GM19099 (cell line): Measurements from ENCODE around the gene SARDH.

Source experiments
- POLR2A ChIP-seq: IDR thresholded peaks from 3 replicates; pipeline ENCODE4 v1.6.1; 2011; ENCODE audit warnings: low read depth; ENCODE audit not compliant: insufficient read length; ENCODE audit errors: extremely low read depth

The SARDH gene

DNA sequence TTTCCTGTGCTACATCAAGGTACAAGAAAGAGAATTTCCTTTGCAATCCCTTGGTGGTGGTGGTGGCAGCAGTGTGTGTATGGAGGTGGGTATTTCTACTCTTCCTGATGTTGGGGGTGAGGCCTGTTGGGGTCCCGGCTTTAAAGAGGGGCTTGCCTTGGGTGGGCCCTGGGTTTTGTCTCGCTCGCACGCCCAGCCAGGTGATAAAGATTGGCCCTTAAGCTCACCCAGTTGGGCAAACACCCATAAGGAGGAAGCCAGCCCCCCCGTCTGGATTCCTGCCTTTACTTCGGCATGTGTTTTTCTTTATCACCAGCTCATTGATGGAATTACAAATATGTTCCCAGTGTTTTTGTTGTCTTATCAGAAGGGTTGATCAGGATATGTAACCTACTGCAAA, 16.0 kb upstream of the SARDH start:
- no peak for TF ChIP-seq POLR2A

DNA sequence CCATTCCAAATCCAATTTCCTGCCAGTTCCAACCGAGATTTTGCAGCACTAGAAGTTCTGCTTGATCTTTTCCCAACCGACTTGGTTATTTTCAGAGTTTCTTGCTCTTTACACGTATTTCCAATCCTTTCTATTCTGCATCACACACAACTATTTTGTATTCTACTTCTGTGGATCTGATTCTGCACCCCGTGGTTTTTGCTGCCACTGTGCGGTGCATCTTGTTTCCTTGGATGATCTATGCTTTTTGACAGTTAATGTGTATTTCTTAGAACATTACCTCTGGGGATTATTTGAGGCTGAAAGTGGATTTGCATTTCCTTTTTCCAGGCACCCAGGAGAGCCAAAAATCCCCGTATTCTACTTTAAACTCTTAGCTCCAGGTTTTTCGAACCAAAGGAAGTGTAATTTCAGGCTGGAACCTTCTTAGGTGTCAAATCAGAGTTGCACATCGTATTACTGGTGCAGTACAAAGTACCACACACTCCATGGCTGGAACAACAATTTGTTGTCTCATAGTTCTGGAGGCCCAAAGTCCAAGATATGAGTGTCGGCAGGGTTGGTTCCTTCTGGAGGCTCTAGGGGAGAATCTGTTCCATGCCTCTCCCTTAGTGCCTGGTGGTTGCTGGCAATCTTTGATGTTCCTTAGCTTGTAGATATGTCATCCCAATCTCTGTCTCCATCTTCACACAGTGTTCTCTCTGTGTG, 14.7 kb upstream of the SARDH start:
- TF ChIP-seq POLR2A = no peak

DNA sequence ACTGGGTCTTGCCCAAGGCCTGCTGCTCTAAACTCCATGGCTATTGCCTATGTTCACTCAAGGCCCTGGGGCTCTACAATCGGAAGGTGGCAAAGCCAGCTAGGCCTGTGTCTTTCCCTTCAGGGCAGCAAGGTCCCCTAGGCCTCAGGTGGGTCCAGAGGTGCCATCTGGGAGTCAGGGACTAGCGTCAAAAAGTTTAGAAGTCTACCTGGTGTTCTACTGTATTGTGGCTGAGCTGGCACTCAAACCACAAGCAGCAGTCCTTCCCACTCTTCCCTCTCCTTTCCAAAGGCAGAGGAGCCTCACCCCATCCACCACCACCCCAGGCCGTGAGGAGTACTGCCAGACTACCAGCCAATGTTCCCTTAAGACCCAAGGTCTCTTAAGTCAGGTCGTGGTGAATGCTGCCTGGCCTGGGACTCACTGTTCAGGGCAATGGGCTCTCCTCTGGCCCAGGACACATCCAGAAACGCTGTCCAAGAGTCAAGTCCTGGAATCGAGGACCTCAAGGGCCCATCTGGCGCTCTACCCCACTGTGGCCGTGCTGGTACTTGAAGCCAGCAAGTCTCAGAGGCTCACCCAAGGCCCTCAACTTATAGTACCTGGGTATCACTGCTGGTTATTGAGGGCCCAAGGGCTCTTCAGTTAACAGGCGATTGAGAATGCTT, 13.0 kb upstream of the SARDH start:
- no peak for TF ChIP-seq POLR2A

DNA sequence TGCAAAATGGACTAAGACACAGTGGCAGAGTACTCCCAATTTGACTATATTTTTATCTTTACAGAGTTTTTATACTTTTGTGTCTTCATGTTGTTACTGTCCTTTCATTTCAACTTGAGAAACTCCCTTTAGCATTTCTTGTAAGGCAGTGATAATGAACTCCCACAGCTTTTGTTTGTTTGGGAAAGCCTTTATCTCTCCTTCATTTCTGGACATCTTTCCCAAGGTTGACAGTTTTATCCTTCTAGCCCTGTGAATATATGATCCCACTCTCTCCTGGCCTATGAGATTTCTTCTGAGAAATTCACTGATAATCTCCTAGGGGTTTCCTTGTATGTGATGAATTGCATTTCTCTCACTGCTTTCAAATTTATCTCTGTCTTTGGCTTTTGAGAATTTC, 9.2 kb upstream of the SARDH start:
- no peak for TF ChIP-seq POLR2A

DNA sequence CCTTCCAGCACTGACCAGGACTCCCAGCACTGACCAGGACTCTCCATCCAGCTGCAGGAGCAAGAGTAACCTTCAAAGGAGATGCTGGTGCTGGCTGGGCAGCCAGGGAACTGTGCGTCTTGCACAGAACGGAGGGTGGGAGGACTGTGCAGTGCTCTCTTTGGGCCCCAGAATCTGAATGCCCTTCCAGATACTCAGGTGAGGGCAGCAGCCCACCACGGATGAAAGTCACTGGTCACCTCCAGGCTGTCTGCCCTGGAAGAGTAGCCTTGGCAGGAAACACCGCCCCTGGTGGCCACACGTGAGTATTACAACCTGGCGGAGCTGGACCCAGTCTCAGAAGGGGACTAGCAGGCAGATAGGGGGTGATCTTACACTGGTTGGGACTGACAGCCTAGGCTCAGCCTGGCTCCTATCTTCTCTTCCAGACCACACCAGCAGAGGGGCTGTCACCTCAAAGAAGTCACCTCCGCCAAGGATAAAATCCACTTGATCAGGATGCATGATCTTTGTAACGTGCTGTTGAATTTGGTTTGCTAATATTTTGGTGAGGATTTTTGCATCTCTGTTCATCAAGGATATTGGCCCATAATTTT, 4.8 kb upstream of the SARDH start:
- no peak for TF ChIP-seq POLR2A

DNA sequence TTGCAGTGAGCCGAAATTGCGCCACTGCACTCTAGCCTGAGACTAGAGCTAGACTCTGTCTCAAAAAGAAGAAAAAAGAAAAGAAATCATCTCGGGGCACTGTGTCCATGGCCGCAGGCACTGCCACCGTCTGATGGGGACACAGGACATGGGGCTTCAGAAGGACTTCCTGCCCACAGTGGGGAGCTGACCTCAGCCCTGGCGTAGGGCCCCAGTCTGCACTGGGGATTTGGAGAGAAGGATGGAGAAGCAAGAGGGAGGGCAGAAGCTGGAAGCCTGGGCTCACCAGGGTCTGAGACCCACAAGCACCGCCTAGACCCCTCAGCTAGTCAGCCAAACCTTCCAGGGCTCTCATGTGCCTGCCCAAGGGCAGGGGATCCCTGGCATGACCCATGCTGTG, 4.1 kb upstream of the SARDH start:
- no peak for TF ChIP-seq POLR2A

DNA sequence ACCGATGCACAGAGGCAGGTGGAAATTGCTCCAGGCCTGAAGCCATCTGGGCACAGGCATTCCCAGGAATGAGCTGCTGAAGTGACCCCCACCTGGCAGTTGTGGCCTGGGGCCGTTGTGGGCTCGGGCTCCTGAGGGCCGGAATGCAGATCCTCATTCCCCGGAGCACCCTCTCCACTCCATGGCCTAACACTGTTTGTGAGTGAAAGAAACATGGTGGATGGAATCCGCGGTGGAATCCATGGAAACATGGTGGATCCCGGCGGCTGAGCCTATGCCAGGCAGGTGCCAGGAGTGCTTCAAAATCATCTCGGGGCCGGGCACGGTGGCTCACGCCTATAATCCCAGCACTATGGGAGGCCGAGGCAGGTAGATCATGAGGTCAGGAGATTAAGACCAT, 3.6 kb upstream of the SARDH start:
- TF ChIP-seq POLR2A = no peak

DNA sequence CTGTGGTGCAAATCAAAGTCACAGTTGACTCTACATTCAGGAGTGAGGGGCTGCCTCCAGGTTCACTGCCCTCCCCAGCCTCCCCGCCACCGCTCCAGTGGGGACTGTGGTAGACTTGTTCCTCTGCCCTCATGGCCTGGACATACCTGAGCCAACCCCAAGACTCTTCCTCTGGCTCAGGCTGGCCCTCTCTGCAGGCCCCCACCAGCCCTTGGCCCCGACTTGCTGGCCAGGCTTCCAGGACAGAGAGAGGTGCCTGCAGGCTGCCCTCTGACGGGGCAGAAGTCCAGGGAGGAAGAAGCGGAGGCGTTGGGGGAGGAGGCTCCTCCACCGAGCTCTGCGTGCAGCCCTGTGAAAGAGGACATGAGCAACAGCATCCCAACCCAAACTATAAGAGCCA, 2.8 kb upstream of the SARDH start:
- TF ChIP-seq POLR2A = no peak

DNA sequence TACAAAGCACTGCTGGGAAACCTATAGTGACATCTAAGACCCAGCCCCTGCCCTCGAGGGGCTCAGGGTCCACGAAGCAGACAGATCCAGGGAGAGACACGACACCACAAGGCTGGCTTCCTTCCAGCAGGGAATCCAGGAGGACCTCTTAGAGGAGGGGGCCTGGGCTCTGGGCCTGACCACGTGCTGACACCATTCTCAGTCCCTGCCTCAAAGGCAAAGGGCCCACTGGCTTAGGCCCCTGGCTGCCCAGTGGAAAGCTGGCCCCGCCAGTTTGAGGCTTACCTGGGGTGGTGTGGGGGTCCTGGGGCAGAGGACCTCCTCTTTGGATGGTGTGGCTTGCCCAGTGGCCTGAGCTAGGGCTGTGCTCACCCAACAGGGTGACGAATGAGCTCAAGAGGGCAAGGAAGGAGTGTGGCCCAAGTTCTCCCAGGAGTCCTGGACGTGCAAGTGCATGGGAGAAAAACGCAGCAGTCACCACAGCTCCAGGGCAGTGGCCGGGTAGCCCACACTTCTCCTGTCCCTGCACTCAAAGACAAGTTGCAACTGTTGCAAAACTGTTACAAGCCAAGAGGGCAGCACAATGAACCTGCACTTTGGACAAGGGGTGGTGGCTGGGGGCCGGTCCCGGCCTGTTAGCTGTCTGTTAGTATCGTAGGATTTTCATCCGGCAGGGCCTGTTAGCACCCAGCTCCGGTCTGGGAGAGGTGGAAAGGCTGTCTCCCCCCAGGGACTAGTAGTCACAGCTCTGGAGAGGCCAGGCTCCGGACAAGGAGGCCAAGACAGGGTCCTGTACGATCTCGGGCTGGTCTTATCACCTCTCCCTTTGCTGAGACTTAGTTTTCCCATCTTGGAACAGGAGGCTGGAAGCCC, 1.5 kb upstream of the SARDH start:
- no peak for TF ChIP-seq POLR2A

DNA sequence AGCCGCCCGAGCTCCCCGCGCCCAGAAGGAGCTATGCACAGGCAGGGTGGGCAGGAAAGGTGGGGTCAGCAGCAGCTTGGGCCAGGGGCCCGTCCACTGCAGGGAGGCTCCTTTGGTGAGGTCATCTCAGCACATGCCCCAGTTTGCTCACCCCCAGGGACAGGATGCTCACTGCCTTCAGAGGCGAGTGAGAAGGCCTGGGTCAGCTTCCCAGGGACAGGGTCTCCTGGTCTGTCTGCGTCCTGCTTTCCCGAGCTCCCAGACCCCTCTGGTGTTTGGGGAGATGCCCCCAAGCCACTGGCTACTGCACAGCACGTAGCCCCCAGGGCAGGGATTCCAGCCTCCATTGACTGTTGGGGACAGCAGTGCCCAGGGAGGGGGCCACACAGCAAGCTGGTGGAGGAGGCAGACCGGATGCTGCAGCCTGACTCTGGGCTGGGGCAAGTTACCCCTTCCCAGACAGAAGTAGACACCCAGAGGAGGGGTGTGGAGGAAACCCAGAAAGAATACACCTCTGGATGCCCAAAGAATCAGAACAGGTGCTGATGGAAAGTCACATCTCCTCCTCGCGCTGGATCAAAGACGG, 581 bp upstream of the SARDH start:
- no peak for TF ChIP-seq POLR2A

DNA sequence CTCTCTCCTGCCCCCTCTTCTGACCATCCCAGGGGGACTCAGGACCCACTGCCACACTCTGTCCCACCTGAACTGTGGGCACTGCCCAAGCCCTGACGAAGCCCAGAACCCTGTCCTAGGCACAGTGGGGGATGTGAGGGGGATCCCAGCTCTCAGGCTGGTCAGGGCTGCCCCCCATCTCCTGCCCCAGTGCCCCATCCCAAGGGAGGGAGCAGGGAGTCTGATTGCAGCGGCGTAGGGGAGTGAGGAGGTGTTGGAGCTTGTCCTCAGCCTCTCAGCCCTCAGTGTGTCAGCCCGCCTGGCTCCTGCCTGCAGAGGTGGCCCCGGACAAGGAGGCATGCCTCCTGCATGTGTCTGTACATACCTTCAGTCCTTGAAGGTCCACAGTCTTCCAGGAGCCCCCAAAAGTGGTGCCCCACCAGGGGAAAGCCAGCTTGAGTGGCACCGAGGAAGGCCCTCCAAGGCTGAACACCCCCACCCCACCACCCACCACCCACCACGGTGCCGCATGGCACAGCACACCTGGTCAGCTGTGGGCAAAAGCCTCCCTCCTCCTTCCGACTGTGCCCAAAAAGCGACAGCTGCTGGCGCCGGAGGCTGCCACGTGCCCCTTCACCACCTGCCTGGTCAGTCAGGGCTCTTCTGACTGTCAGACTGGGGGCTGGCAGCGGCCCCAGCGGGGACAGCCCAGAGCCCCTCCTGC, 930 bp downstream of the SARDH start:
- no peak for TF ChIP-seq POLR2A

DNA sequence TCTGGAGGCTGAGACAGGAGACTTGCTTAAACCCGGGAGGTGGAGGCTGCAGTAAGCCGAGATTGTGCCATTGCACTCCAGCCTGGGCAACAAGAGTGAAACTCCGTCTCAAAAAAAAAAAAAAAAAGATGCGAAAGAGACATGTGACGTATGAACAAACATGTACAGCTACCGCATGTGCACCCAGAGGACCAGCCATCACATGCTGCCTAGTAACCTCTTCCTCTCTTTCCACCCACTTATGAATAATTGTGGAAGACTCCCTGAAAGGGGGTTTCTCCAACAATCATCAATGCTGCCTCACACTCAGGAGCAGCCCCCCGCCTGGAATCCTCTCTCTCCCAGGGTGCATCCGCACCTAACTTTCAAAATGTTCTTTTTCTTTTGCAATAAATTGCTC, 2.2 kb downstream of the SARDH start:
- no peak for TF ChIP-seq POLR2A

DNA sequence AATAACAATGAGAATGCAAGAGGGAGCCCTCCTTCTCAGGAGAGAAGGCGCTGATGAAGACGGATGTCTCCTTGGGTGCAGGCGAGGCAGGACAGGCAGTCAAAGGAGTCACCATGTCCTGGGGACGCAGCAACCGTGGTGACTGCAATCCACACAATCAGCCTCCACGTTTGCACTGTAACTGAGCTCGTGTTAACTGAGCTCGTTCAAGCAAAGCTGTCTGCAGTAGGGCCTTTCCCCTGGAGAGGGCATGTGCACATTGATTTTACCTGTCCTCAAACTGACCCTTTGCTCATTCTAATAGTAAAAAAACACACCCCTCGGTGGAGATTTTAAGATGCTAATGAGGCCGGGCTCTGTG, 2.8 kb downstream of the SARDH start:
- TF ChIP-seq POLR2A = no peak

DNA sequence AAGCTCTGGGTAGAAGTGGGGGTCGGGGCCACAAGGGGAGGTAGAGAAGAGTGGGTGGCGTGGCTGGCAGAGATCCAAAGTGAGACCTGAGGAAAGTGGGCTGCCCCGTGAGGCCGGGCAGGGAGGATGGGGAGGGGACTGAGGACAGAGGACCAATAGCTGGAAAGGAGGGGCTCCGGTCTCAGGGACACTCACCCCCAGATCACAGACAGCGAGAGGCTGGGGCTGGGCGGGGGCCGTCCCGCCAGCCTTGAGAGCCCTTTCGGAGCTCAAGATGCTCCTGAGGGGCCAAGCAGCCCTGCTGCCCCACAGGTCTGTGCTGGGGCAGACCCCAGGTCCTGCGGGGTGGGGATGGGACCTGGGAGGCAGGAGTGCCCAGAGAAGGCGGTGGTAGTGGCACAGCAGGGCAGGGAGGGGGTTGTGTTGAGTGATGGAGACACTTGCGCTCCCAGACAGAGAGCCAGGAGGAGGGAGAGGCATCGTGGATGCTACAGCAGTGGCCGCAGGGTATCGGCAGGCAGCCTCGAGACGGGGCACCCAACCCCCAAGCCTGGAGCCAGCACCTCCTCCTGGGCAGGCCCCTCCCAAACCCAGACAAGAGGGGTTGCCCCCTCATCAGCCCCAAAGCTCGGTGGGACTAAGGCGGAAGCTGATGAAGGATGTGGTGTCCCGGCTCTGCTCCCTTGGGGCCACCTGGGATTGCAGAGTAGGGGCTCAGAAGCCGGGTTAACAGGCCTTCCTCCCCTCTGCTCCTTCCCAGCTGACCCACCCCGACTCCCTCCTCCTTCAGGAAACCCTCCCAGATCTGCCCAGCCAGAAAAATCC, 3.4 kb downstream of the SARDH start:
- no peak for TF ChIP-seq POLR2A
